ENCODE data around the gene DCLK1. TPM values are rescaled to one million over a fixed set of nuclear protein-coding genes. Genes with fewer than 3 reads are reported as not detected.

DCLK1 gene
- total RNA-seq, 4 donors from 2014 or later, result 1.1 to 10.8 (median 6.7) TPM

DNA sequence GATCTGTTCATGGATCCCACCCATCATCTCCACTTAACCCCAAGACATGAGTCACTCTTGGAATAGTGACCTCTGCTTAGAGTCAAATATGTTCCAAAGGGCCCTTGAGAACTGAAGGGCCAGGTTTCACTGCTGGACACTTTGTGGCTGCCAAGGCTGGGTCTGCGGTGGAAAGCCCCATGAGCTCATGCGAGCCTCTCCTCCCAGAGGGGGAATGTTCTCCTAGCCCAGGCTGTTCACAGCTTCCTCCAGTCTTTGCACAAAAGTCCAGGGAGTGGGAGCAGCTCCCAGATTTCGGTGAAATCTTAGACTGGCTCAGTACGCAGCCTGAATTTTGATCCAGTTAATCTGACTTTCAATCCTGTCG lies 732 bp upstream of the DCLK1 start:
- peak overlapping the region in 3 of 4 donors; percentile 22 to 54 (median 40) for H3K27ac ChIP-seq
- no peak for DNase-seq
- H3K9me3 ChIP-seq, result no peaks in the 10 kb centered on the region
- H3K27me3 ChIP-seq, result peaks cover 37% of the 10 kb centered on the region
- in situ Hi-C loops (cut with MboI; ENCODE audit: low pct_ligation_motif_present in 1 of 4, low pct_unique_long_range_greater_than_20kb in 1 of 4, low sequenced_read_pairs in 3 of 4) (no loop called here), intact Hi-C loops (cut with DNase I; ENCODE audit: low total_unique reads) (no loop called here)
- no peaks in the 10 kb centered on the region for H3K36me3 ChIP-seq
- peak overlapping the region in 1 of 4 donors; percentile 46 for H3K4me3 ChIP-seq
- WGBS, 2 donors (ENCODE audit: low coverage in 1 of 2), result 40 to 61% methylated on average over 1 to 5 of the region's 5 CpGs
- no peaks in the 10 kb centered on the region for H3K4me1 ChIP-seq
- TF ChIP-seq, protein P1, sequence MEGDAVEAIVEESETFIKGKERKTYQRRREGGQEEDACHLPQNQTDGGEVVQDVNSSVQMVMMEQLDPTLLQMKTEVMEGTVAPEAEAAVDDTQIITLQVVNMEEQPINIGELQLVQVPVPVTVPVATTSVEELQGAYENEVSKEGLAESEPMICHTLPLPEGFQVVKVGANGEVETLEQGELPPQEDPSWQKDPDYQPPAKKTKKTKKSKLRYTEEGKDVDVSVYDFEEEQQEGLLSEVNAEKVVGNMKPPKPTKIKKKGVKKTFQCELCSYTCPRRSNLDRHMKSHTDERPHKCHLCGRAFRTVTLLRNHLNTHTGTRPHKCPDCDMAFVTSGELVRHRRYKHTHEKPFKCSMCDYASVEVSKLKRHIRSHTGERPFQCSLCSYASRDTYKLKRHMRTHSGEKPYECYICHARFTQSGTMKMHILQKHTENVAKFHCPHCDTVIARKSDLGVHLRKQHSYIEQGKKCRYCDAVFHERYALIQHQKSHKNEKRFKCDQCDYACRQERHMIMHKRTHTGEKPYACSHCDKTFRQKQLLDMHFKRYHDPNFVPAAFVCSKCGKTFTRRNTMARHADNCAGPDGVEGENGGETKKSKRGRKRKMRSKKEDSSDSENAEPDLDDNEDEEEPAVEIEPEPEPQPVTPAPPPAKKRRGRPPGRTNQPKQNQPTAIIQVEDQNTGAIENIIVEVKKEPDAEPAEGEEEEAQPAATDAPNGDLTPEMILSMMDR (IDR thresholded peaks at IDR 0.05), result no peak
- TF ChIP-seq EP300 (IDR thresholded peaks at IDR 0.05; ENCODE audit: low read depth) (no peak), POLR2A (IDR thresholded peaks at IDR 0.05) (no peak), POLR2AphosphoS5 (IDR thresholded peaks at IDR 0.05) (no peak)

DNA sequence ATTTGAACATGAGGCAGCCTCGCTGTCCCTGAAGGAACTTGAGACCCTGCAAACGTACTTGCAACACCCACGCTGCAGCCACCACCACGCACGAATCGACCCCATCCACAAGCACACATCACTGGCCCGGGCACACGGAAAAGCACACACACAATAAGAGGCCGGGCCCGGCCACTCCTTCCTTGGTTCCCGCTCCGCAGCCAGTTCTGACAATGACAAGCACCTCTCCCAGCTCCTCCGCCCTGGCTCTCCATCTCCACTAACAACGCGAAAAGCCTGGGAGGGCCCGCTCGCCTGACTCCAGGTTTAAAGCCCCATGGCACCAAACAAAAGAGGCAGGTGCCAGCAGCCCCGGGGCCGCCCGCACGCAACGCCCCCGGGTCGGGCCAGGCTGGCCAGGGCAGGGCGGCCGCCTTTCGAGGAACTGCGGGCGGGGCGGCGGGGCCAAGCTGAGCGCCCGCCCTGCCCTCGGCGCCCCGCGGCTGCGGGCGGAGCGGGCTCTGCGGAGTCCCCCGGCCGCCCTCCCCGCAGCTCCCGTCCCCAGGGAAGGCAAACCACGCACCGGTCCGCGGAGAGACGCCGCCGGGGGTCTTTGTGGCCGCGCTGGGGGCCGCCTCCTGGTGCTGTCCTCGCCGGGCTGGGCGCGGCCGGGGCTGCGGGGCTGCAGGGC lies 495 bp downstream of the DCLK1 start:
- WGBS, 2 donors (ENCODE audit: low coverage in 1 of 2), result 4% methylated on average over 50 of the region's 61 CpGs; no CpG with 5 or more reads in 1 of the 2 donors
- no peak for DNase-seq
- intact Hi-C loops (cut with DNase I; ENCODE audit: low total_unique reads) (no loop called here), in situ Hi-C loops (cut with MboI; ENCODE audit: low pct_ligation_motif_present in 1 of 4, low pct_unique_long_range_greater_than_20kb in 1 of 4, low sequenced_read_pairs in 3 of 4) (no loop called here)
- Histone ChIP-seq H3K9me3 (no peaks in the 10 kb centered on the region), H3K4me1 (no peaks in the 10 kb centered on the region), H3K36me3 (no peaks in the 10 kb centered on the region), H3K4me3 (peak overlapping the region in 3 of 4 donors; percentile 36 to 48 (median 46)), H3K27ac (peak overlapping the region; percentile 22 to 54 (median 44)), H3K27me3 (peaks cover 37% of the 10 kb centered on the region)
- TF ChIP-seq, protein P1 (IDR thresholded peaks at IDR 0.05), result no peak
- no peak for TF ChIP-seq EP300 (IDR thresholded peaks at IDR 0.05; ENCODE audit: low read depth)
- no peak for TF ChIP-seq POLR2A (IDR thresholded peaks at IDR 0.05)
- no peak for TF ChIP-seq POLR2AphosphoS5 (IDR thresholded peaks at IDR 0.05)

DNA sequence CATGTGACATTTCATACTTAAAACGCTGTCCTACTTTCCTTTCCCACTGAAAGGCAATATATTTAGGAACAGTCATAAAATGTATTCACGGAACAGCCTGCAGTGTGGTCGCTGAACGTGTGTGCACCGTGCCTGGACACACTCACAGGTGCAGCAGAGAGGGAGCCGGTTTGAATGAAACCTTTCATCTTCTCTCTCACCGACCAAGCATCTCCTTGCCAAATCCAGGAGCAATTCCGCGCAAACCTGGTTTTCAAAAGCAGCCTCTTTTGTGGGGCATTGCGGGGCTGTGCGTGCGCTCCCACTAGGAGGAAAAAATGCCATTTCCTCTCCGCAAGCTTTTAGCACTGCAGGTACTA lies 1.0 kb downstream of the DCLK1 start:
- H3K27me3 ChIP-seq, result peaks cover 37% of the 10 kb centered on the region
- in situ Hi-C loops (cut with MboI; ENCODE audit: low pct_ligation_motif_present in 1 of 4, low pct_unique_long_range_greater_than_20kb in 1 of 4, low sequenced_read_pairs in 3 of 4), result no loop called here
- no peak for DNase-seq
- TF ChIP-seq POLR2AphosphoS5 (IDR thresholded peaks at IDR 0.05) (no peak), EP300 (IDR thresholded peaks at IDR 0.05; ENCODE audit: low read depth) (no peak), POLR2A (IDR thresholded peaks at IDR 0.05) (no peak)
- TF ChIP-seq, protein P1 (IDR thresholded peaks at IDR 0.05), result no peak
- no peaks in the 10 kb centered on the region for H3K4me1 ChIP-seq
- H3K36me3 ChIP-seq, result no peaks in the 10 kb centered on the region
- no peaks in the 10 kb centered on the region for H3K9me3 ChIP-seq
- intact Hi-C loops (cut with DNase I; ENCODE audit: low total_unique reads), result no loop called here
- H3K4me3 ChIP-seq, result peak overlapping the region in 2 of 4 donors; percentile 46 to 48
- 20 to 39% methylated on average over 13 of the region's 13 CpGs for WGBS, 2 donors (ENCODE audit: low coverage in 1 of 2)
- H3K27ac ChIP-seq, result no peak overlapping the region

DNA sequence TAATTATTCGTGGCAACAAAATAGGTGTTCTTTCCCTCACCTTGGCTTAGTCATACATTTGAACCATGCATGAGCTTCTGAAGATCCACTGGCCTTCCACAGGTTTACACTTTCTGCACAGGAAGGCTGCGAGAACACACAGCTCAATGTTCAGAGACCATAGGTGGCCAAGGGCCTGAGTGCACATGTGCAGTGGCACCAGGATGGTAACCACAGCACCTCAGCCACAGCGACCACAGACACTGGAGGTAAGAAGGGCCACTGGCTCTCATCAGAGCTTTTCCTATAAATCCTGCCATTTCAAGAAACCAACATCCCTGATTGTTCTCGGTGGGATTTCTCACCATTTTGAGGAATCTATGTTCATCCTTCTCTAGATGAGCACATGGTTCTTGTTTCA lies 1.6 kb downstream of the DCLK1 start:
- in situ Hi-C loops (cut with MboI; ENCODE audit: low pct_ligation_motif_present in 1 of 4, low pct_unique_long_range_greater_than_20kb in 1 of 4, low sequenced_read_pairs in 3 of 4), result no loop called here
- H3K4me1 ChIP-seq, result peaks cover 0 to under 1% (median 0%) of the 10 kb centered on the region in 4 donors
- no peaks in the 10 kb centered on the region for H3K36me3 ChIP-seq
- 50 to 85% methylated on average over 2 to 4 of the region's 4 CpGs for WGBS, 2 donors (ENCODE audit: low coverage in 1 of 2)
- H3K9me3 ChIP-seq, result no peaks in the 10 kb centered on the region
- peaks cover 37% of the 10 kb centered on the region for H3K27me3 ChIP-seq
- no peak for TF ChIP-seq POLR2AphosphoS5 (IDR thresholded peaks at IDR 0.05)
- no peak for TF ChIP-seq EP300 (IDR thresholded peaks at IDR 0.05; ENCODE audit: low read depth)
- TF ChIP-seq, protein P1 (IDR thresholded peaks at IDR 0.05), result no peak
- TF ChIP-seq POLR2A (IDR thresholded peaks at IDR 0.05), result no peak
- DNase-seq, result no peak
- no peak overlapping the region for H3K27ac ChIP-seq
- H3K4me3 ChIP-seq, result no peak overlapping the region
- intact Hi-C loops (cut with DNase I; ENCODE audit: low total_unique reads), result loop anchor here (5.0 kb wide), 1 partner anchor 222 kb away; no protein-coding TSS in a partner anchor
